ENCODE data around the gene SVIP. TPM values are rescaled to one million over a fixed set of nuclear protein-coding genes. Genes with fewer than 3 reads are reported as not detected.

The SVIP gene
- total RNA-seq, 2 experiments from 2014 or later, result not detected

DNA sequence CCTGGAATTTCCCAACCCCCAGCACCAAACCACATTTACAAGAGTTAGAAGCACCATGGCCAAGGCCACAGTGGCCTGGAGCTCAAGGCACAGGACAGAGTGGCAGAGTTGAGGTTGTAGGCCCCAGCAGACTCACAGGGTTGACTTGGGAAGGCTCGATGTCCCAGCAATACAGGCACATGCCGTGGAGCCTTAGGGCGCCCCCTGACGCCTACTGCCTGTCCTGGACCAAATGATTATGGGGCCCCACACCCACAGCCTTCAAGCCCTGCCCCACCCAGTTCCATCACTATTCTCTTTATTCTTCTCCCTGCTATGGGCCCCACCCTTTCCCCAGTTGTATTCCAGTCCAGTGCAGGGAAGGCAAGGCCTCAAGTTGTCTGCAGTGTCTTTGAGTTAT is 30.6 kb upstream of the SVIP start, which contains the start of gene CCDC179:
TSS of gene CCDC179 (minus strand) at position 234 of the 400 bp plus-strand sequence. CDS start at position 181, 53 bp downstream.
- H3K9me3 ChIP-seq (ENCODE audit: low read length), result no peaks in the 10 kb centered on the region
- no peaks in the 10 kb centered on the region for H3K36me3 ChIP-seq (ENCODE audit: insufficient read depth, low read length)
- no peak within 1 kb of the TSS for H3K4me3 ChIP-seq (ENCODE audit: low read depth, low read length, poor library complexity, severe bottlenecking)
- H3K79me2 ChIP-seq (ENCODE audit: insufficient read depth, low read depth, low read length), result no peaks in the 10 kb centered on the region
- ChIA-PET POLR2A (interaction anchor here (0.7 kb wide), 2 partner anchors 17 to 80 kb away, joined by 3 read pairs; no protein-coding TSS in a partner anchor), CTCF (ENCODE audit: unreplicated experiment) (no interaction called here)
- no peak for DNase-seq (ENCODE audit: low spot score)
- no peak within 1 kb of the TSS for H2AFZ ChIP-seq (ENCODE audit: low read length)
- no peaks in the 10 kb centered on the region for H4K20me1 ChIP-seq (ENCODE audit: insufficient read depth, low read length)
- no peak within 1 kb of the TSS for H3K4me2 ChIP-seq (ENCODE audit: low read length)
- BruUV-seq (replicated peaks), result no TSS peak
- TF ChIP-seq, protein P1, sequence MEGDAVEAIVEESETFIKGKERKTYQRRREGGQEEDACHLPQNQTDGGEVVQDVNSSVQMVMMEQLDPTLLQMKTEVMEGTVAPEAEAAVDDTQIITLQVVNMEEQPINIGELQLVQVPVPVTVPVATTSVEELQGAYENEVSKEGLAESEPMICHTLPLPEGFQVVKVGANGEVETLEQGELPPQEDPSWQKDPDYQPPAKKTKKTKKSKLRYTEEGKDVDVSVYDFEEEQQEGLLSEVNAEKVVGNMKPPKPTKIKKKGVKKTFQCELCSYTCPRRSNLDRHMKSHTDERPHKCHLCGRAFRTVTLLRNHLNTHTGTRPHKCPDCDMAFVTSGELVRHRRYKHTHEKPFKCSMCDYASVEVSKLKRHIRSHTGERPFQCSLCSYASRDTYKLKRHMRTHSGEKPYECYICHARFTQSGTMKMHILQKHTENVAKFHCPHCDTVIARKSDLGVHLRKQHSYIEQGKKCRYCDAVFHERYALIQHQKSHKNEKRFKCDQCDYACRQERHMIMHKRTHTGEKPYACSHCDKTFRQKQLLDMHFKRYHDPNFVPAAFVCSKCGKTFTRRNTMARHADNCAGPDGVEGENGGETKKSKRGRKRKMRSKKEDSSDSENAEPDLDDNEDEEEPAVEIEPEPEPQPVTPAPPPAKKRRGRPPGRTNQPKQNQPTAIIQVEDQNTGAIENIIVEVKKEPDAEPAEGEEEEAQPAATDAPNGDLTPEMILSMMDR (conservative IDR thresholded peaks at IDR 0.05; ENCODE audit: low read length), result no peak
- TF ChIP-seq EZH2phosphoT487 (IDR thresholded peaks at IDR 0.05; ENCODE audit: borderline replicate concordance, low read depth, low read length), result no peak
- H3K4me1 ChIP-seq (ENCODE audit: insufficient read depth, low read length, poor library complexity, severe bottlenecking), result no peaks in the 10 kb centered on the region
- H3K9me2 ChIP-seq (ENCODE audit: insufficient read depth, low read length), result no peaks in the 10 kb centered on the region
- intact Hi-C loops (cut with micrococcal nuclease; ENCODE audit: unreplicated experiment), result no loop called here
- no peak within 1 kb of the TSS for H3K27ac ChIP-seq (ENCODE audit: low read depth, low read length, poor library complexity, severe bottlenecking)

DNA sequence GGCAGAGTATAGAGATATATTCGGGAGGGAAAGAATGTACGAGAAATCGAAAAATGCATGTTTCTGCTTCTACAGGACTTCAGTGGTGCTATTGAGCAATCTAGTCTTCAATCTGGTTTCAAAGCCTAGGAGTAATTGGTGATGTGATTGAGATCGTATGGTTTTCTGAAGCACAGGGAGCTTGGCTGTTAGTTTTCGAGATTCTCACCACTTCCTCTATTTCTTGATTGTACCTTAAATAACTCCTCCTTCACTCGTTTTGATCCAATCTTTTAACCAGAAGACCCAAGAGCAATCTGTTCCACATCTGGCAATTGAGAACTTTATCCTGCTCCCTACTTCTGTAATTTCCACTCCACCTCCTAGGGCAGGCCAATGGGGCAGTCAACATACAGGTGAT is 30.2 kb upstream of the SVIP start:
- no peak overlapping the region for H2AFZ ChIP-seq (ENCODE audit: low read length)
- no peaks in the 10 kb centered on the region for H3K9me2 ChIP-seq (ENCODE audit: insufficient read depth, low read length)
- no peaks in the 10 kb centered on the region for H3K4me1 ChIP-seq (ENCODE audit: insufficient read depth, low read length, poor library complexity, severe bottlenecking)
- H3K79me2 ChIP-seq (ENCODE audit: insufficient read depth, low read depth, low read length), result no peaks in the 10 kb centered on the region
- no peak overlapping the region for H3K27ac ChIP-seq (ENCODE audit: low read depth, low read length, poor library complexity, severe bottlenecking)
- H3K4me3 ChIP-seq (ENCODE audit: low read depth, low read length, poor library complexity, severe bottlenecking), result no peak overlapping the region
- TF ChIP-seq, protein P1 (conservative IDR thresholded peaks at IDR 0.05; ENCODE audit: low read length), result no peak
- no peak for TF ChIP-seq EZH2phosphoT487 (IDR thresholded peaks at IDR 0.05; ENCODE audit: borderline replicate concordance, low read depth, low read length)
- H3K4me2 ChIP-seq (ENCODE audit: low read length), result no peak overlapping the region
- no peak for DNase-seq (ENCODE audit: low spot score)
- intact Hi-C loops (cut with micrococcal nuclease; ENCODE audit: unreplicated experiment), result no loop called here
- no peaks in the 10 kb centered on the region for H3K9me3 ChIP-seq (ENCODE audit: low read length)
- no peaks in the 10 kb centered on the region for H4K20me1 ChIP-seq (ENCODE audit: insufficient read depth, low read length)
- no peaks in the 10 kb centered on the region for H3K36me3 ChIP-seq (ENCODE audit: insufficient read depth, low read length)
- CTCF ChIA-PET (ENCODE audit: unreplicated experiment), result no interaction called here
- POLR2A ChIA-PET, result interaction anchor here (0.5 kb wide), 1 partner anchor 274 kb away, joined by 3 read pairs; no protein-coding TSS in a partner anchor
- no TSS peak for BruUV-seq (replicated peaks)

DNA sequence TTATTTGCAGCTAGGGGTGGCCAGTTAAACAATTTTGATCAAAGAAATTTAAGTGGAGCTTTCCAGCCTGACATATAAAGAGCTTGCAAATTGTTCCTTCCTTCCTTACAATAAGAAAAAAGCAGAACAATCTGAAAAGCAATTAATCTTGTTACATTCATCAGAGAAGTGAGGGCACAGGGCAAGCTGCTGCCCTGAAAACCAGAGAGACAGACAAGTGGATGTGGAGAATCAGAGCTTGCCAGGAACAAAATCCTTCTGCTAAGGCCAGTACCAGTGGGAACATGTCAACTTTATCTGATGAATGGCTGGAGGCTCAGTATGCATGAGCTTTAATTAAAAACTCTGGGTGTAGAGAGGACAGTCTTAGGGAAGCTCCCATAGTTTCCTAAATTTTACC is 21.9 kb upstream of the SVIP start:
- no peaks in the 10 kb centered on the region for H4K20me1 ChIP-seq (ENCODE audit: insufficient read depth, low read length)
- H2AFZ ChIP-seq (ENCODE audit: low read length), result no peak overlapping the region
- no peaks in the 10 kb centered on the region for H3K9me3 ChIP-seq (ENCODE audit: low read length)
- CTCF ChIA-PET (ENCODE audit: unreplicated experiment), result no interaction called here
- POLR2A ChIA-PET, result interaction anchor here (0.6 kb wide), 1 partner anchor 1132 kb away, joined by 3 read pairs; no protein-coding TSS in a partner anchor
- no peaks in the 10 kb centered on the region for H3K36me3 ChIP-seq (ENCODE audit: insufficient read depth, low read length)
- DNase-seq (ENCODE audit: low spot score), result no peak
- intact Hi-C loops (cut with micrococcal nuclease; ENCODE audit: unreplicated experiment), result no loop called here
- no TSS peak for BruUV-seq (replicated peaks)
- no peak overlapping the region for H3K4me3 ChIP-seq (ENCODE audit: low read depth, low read length, poor library complexity, severe bottlenecking)
- no peaks in the 10 kb centered on the region for H3K79me2 ChIP-seq (ENCODE audit: insufficient read depth, low read depth, low read length)
- no peaks in the 10 kb centered on the region for H3K9me2 ChIP-seq (ENCODE audit: insufficient read depth, low read length)
- H3K4me2 ChIP-seq (ENCODE audit: low read length), result no peak overlapping the region
- TF ChIP-seq, protein P1 (conservative IDR thresholded peaks at IDR 0.05; ENCODE audit: low read length), result no peak
- TF ChIP-seq EZH2phosphoT487 (IDR thresholded peaks at IDR 0.05; ENCODE audit: borderline replicate concordance, low read depth, low read length), result no peak
- no peak overlapping the region for H3K27ac ChIP-seq (ENCODE audit: low read depth, low read length, poor library complexity, severe bottlenecking)
- H3K4me1 ChIP-seq (ENCODE audit: insufficient read depth, low read length, poor library complexity, severe bottlenecking), result no peaks in the 10 kb centered on the region

All from OCI-LY7 (cell line).